Thyroid gland (tissue), 4 donors: ENCODE results near the gene IL31.

ENCODE experiments used
- CTCF ChIP-seq, 6 experiments: fragments of 200-600 bp in 3 of 6; fragments of 450-650 bp in 3 of 6; sonication (generic) in 3 of 6; IDR thresholded peaks; one replicate each; pipeline ENCODE4 v1.5.1; 2016 to 2019; ENCODE audit warnings: antibody characterized with exemption in 6 of 6, mild to moderate bottlenecking in 2 of 6, inconsistent platforms in 1 of 6, moderate library complexity in 1 of 6
- POLR2A ChIP-seq, 2 donors: fragments of 450-650 bp; IDR thresholded peaks; one replicate each; pipeline ENCODE4 v1.6.1; 2017; ENCODE audit warnings: antibody characterized with exemption in 2 of 2, mild to moderate bottlenecking in 2 of 2, moderate library complexity in 1 of 2

GRCh38 chr12:122140467-122141257 lies 33.4 kb downstream of the IL31 start:
- TF ChIP-seq CTCF (IDR thresholded peaks at IDR 0.05) (no peak), POLR2A (IDR thresholded peaks at IDR 0.05) (no peak)
